ENCODE results near the gene RFNG. TPM values are rescaled to one million over a fixed set of nuclear protein-coding genes. Genes with fewer than 3 reads are reported as not detected.

RFNG gene
- polyA plus RNA-seq, 1 donor (not counting 4 experiments of a cell fraction or from before 2014, with no cell fraction given) = 10.2 TPM

DNA sequence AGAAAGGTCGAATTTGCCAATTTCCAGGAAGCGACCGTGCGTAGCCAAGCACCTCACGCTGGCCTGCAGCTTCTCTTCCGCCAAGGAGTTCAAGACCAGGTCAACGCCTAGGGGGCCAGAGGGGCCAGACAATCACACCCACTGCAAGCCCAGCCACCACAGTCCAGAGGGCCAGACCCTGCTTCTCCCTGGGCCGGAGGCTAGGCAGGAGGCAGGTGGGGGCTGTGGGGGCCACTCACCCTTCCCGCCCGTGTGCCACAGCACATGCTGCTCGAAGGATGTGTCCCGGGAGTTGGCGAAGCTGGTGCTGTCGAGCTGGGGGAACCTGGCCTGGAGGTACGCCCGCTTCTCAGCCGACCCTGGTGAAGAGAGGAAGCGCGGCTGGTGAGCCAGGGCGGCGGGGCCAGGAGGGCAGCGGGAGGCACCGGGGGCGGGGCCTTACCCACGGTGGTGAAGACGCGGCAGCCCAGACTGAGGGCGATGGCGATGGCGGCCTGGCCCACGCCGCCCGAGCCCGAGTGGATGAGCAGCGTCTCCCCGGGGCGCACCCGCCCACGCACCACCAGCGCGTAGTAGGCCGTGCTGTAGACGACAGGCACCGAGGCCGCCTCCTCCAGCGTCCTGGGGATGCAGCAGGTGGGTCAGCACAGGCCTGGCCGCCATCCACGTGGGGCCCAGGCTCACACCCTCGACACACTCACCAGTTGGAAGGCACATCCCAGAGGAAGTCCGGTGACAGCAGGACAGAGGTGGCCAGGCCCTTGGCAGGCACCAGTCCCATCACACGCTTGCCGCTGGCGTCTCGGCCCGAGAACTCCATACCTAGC is 32.1 kb upstream of the RFNG start:
- peaks cover 67 to 69% of the 10 kb centered on the region in 2 experiments for H3K36me3 ChIP-seq (ENCODE audit: control insufficient read depth in 2 of 2, extremely low read depth in 1 of 2, insufficient read depth in 2 of 2, low read length in 2 of 2)
- dilution Hi-C loops (cut with MboI; ENCODE audit: extremely low pct_ligation_motif_present, low sequenced_read_pairs) = no loop called here

DNA sequence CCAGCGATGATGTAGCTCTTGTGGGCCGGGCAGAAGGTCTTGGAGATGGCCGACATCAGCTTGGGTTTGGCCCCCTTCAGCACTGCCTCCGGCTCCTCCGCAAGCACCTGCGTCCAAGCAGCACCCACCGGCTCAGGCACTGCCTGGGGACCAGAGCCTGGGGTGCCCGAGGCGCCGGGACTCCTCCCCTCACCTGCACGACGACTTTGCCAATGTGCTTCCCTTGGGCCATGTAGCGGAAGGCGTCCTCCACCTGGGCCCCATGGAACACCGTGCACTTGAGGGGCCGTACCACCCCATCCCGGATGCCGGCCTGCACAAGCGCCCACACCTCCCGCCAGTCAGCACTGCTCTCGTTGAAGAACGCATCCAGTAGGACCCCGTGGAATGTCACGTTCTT is 31.4 kb upstream of the RFNG start:
- TF ChIP-seq, protein P1, sequence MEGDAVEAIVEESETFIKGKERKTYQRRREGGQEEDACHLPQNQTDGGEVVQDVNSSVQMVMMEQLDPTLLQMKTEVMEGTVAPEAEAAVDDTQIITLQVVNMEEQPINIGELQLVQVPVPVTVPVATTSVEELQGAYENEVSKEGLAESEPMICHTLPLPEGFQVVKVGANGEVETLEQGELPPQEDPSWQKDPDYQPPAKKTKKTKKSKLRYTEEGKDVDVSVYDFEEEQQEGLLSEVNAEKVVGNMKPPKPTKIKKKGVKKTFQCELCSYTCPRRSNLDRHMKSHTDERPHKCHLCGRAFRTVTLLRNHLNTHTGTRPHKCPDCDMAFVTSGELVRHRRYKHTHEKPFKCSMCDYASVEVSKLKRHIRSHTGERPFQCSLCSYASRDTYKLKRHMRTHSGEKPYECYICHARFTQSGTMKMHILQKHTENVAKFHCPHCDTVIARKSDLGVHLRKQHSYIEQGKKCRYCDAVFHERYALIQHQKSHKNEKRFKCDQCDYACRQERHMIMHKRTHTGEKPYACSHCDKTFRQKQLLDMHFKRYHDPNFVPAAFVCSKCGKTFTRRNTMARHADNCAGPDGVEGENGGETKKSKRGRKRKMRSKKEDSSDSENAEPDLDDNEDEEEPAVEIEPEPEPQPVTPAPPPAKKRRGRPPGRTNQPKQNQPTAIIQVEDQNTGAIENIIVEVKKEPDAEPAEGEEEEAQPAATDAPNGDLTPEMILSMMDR (optimal IDR thresholded peaks at IDR 0.05 in 1 of 3, IDR thresholded peaks at IDR 0.05 in 1 of 3, conservative IDR thresholded peaks at IDR 0.05 in 1 of 3; ENCODE audit: extremely low read depth in 1 of 3, insufficient read depth in 2 of 3, low read length in 3 of 3) = no peak
- TF ChIP-seq EZH2 (IDR thresholded peaks at IDR 0.05; ENCODE audit: low read length) = no peak
- no peaks in the 10 kb centered on the region for H3K27me3 ChIP-seq (ENCODE audit: control insufficient read depth, extremely low read depth, insufficient read depth, low read length)
- no peak for FAIRE-seq
- DNase-seq (ENCODE audit: low read depth, low spot score) = no peak
- H3K4me1 ChIP-seq (ENCODE audit: control insufficient read depth, extremely low read depth, insufficient read depth, low read length) = no peaks in the 10 kb centered on the region
- dilution Hi-C loops (cut with MboI; ENCODE audit: extremely low pct_ligation_motif_present, low sequenced_read_pairs) = no loop called here
- H3K9me3 ChIP-seq (ENCODE audit: control insufficient read depth, low read depth, low read length) = no peaks in the 10 kb centered on the region
- no peak overlapping the region for H3K9ac ChIP-seq (ENCODE audit: control insufficient read depth, extremely low read depth, insufficient read depth, low read length)
- H2AFZ ChIP-seq (ENCODE audit: control insufficient read depth, low read length) = no peak overlapping the region
- no peaks in the 10 kb centered on the region for H3K9me1 ChIP-seq (ENCODE audit: control insufficient read depth, extremely low read depth, insufficient read depth, low read length)
- H3K36me3 ChIP-seq (ENCODE audit: control insufficient read depth in 2 of 2, extremely low read depth in 1 of 2, insufficient read depth in 2 of 2, low read length in 2 of 2) = peaks cover 65 to 67% of the 10 kb centered on the region in 2 experiments
- H4K20me1 ChIP-seq (ENCODE audit: control insufficient read depth, extremely low read depth, insufficient read depth, low read length) = peaks cover 27% of the 10 kb centered on the region
- no peak overlapping the region for H3K27ac ChIP-seq (ENCODE audit: control insufficient read depth, insufficient read depth, low read length)
- H3K79me2 ChIP-seq (ENCODE audit: control insufficient read depth, insufficient read depth, low read length) = peaks cover 16% of the 10 kb centered on the region
- H3K4me3 ChIP-seq (ENCODE audit: control insufficient read depth in 2 of 3, extremely low read depth in 1 of 3, insufficient read depth in 2 of 3, low read depth in 1 of 3, low read length in 3 of 3) = no peak overlapping the region
- no peak overlapping the region for H3K4me2 ChIP-seq (ENCODE audit: control insufficient read depth, extremely low read depth, insufficient read depth, low read depth, low read length)

More for the DNA sequence above, 32.1 kb upstream of the RFNG start:
- no peak overlapping the region for H3K9ac ChIP-seq (ENCODE audit: control insufficient read depth, extremely low read depth, insufficient read depth, low read length)
- H3K4me1 ChIP-seq (ENCODE audit: control insufficient read depth, extremely low read depth, insufficient read depth, low read length) = no peaks in the 10 kb centered on the region
- H3K4me2 ChIP-seq (ENCODE audit: control insufficient read depth, extremely low read depth, insufficient read depth, low read depth, low read length) = no peak overlapping the region
- no peaks in the 10 kb centered on the region for H3K9me1 ChIP-seq (ENCODE audit: control insufficient read depth, extremely low read depth, insufficient read depth, low read length)
- H3K9me3 ChIP-seq (ENCODE audit: control insufficient read depth, low read depth, low read length) = no peaks in the 10 kb centered on the region
- H3K4me3 ChIP-seq (ENCODE audit: control insufficient read depth in 2 of 3, extremely low read depth in 1 of 3, insufficient read depth in 2 of 3, low read depth in 1 of 3, low read length in 3 of 3) = no peak overlapping the region
- H3K27me3 ChIP-seq (ENCODE audit: control insufficient read depth, extremely low read depth, insufficient read depth, low read length) = no peaks in the 10 kb centered on the region
- H3K79me2 ChIP-seq (ENCODE audit: control insufficient read depth, insufficient read depth, low read length) = peaks cover 19% of the 10 kb centered on the region
- FAIRE-seq (no peak), DNase-seq (ENCODE audit: low read depth, low spot score) (no peak)
- TF ChIP-seq, protein P1 (optimal IDR thresholded peaks at IDR 0.05 in 1 of 3, IDR thresholded peaks at IDR 0.05 in 1 of 3, conservative IDR thresholded peaks at IDR 0.05 in 1 of 3; ENCODE audit: extremely low read depth in 1 of 3, insufficient read depth in 2 of 3, low read length in 3 of 3) = no peak
- no peak for TF ChIP-seq EZH2 (IDR thresholded peaks at IDR 0.05; ENCODE audit: low read length)
- no peak overlapping the region for H3K27ac ChIP-seq (ENCODE audit: control insufficient read depth, insufficient read depth, low read length)
- H4K20me1 ChIP-seq (ENCODE audit: control insufficient read depth, extremely low read depth, insufficient read depth, low read length) = peaks cover 27% of the 10 kb centered on the region
- H2AFZ ChIP-seq (ENCODE audit: control insufficient read depth, low read length) = no peak overlapping the region

All from keratinocyte (primary cell).